PC-9 (cell line): ENCODE measurements around the gene TNFRSF4.

Experiments used
- CTCF ChIP-seq: fragments of 200-600 bp; sonication (generic); conservative IDR thresholded peaks from 2 replicates; pipeline ENCODE4 v1.6.1; 2017; ENCODE audit warnings: mixed run types, antibody characterized with exemption, mild to moderate bottlenecking, moderate library complexity
- EZH2 ChIP-seq: fragments of 200-600 bp; sonication (generic); IDR thresholded peaks from 2 replicates; pipeline ENCODE4 v1.8.0; 2017; ENCODE audit warnings: antibody characterized with exemption, low read depth

GRCh38 chr1:1240348-1240732, 26.4 kb upstream of the TNFRSF4 start:
- TF ChIP-seq CTCF = no peak
- TF ChIP-seq EZH2 = no peak
